Neuronal stem cell (in vitro differentiated cells): ENCODE measurements around the gene FAM174C.

Source experiments
- DNase-seq: peaks from one replicate; pipeline ENCODE4 v3.0.0-alpha.2; 2013; ENCODE audit warnings: low spot score
- H2AFZ ChIP-seq: one replicate; pipeline ENCODE4 v1.6.1; 2013; ENCODE audit warnings: mild to moderate bottlenecking, low read length, inconsistent platforms
- H2AK5ac ChIP-seq: 2 replicates; pipeline ENCODE4 v1.6.1; 2013; ENCODE audit warnings: low read depth, mild to moderate bottlenecking, inconsistent platforms, low read length, moderate library complexity, mixed read lengths
- H2BK120ac ChIP-seq: 2 replicates; pipeline ENCODE4 v1.6.1; 2013; ENCODE audit warnings: low read depth, mild to moderate bottlenecking, inconsistent platforms, low read length, moderate library complexity, mixed read lengths
- H2BK12ac ChIP-seq: one replicate; pipeline ENCODE4 v1.6.1; 2013; ENCODE audit warnings: low read length, inconsistent platforms
- H2BK15ac ChIP-seq: 2 replicates; pipeline ENCODE4 v1.6.1; 2013; ENCODE audit warnings: mild to moderate bottlenecking, low read length, inconsistent platforms, mixed read lengths
- H2BK5ac ChIP-seq: one replicate; pipeline ENCODE4 v1.6.1; 2013; ENCODE audit warnings: inconsistent platforms, mild to moderate bottlenecking, low read length, moderate library complexity
- H3K14ac ChIP-seq: one replicate; pipeline ENCODE4 v1.6.1; 2013; ENCODE audit warnings: low read length, inconsistent platforms
- H3K18ac ChIP-seq: 2 replicates; pipeline ENCODE4 v1.6.1; 2013; ENCODE audit warnings: low read length, inconsistent platforms
- H3K23ac ChIP-seq: 2 replicates; pipeline ENCODE4 v1.6.1; 2013; ENCODE audit warnings: low read depth, mild to moderate bottlenecking, mixed read lengths, low read length, inconsistent platforms; ENCODE audit not compliant: poor library complexity
- H3K27ac ChIP-seq: replicated peaks from 3 replicates; pipeline ENCODE4 v1.5.1; 2013; ENCODE audit warnings: low read length, inconsistent platforms
- H3K27me3 ChIP-seq, 3 experiments: 2 replicates each; pipeline ENCODE4 v1.6.1; 2013; ENCODE audit warnings: low read length in 3 of 3, mild to moderate bottlenecking in 2 of 3, inconsistent platforms in 1 of 3, low read depth in 1 of 3, mixed read lengths in 1 of 3, moderate library complexity in 1 of 3; ENCODE audit not compliant: control insufficient read depth in 3 of 3, insufficient read depth in 3 of 3
- H3K36me3 ChIP-seq, 2 donors: replicated peaks in 1 of 2; 2 replicates each; pipeline ENCODE4 v1.6.1; 2013; ENCODE audit warnings: low read length in 2 of 2; ENCODE audit not compliant: control insufficient read depth in 2 of 2, insufficient read depth in 2 of 2
- H3K4ac ChIP-seq: 2 replicates; pipeline ENCODE4 v1.6.1; 2013; ENCODE audit warnings: inconsistent platforms, mild to moderate bottlenecking, low read length, moderate library complexity
- H3K4me1 ChIP-seq, 2 donors: 1 replicate in 1 of 2; 2 replicates in 1 of 2; pipeline ENCODE4 v1.6.1; 2013; ENCODE audit warnings: low read length in 2 of 2, low read depth in 1 of 2; ENCODE audit not compliant: control insufficient read depth in 2 of 2, insufficient read depth in 1 of 2
- H3K4me2 ChIP-seq: one replicate; pipeline ENCODE4 v1.6.1; 2013; ENCODE audit warnings: mild to moderate bottlenecking, low read length, inconsistent platforms; ENCODE audit not compliant: insufficient read depth, poor library complexity, severe bottlenecking
- H3K4me3 ChIP-seq, 2 donors: 2 replicates each; pipeline ENCODE4 v1.5.1; 2013; ENCODE audit warnings: low read length in 2 of 2, mild to moderate bottlenecking in 2 of 2, inconsistent platforms in 1 of 2, moderate library complexity in 1 of 2
- H3K79me1 ChIP-seq: one replicate; pipeline ENCODE4 v1.6.1; 2013; ENCODE audit warnings: low read depth, mild to moderate bottlenecking, inconsistent platforms, low read length, moderate library complexity
- H3K9ac ChIP-seq: one replicate; pipeline ENCODE4 v1.6.1; 2013; ENCODE audit warnings: mild to moderate bottlenecking, low read depth, low read length, inconsistent platforms; ENCODE audit not compliant: poor library complexity
- H3K9me3 ChIP-seq, 2 donors: replicated peaks in 1 of 2; 2 replicates each; pipeline versions ENCODE3 to v1.6.1; 2013; ENCODE audit warnings: low read length in 2 of 2, mild to moderate bottlenecking in 2 of 2, inconsistent platforms in 1 of 2, low read depth in 1 of 2, mixed read lengths in 1 of 2, moderate library complexity in 1 of 2; ENCODE audit not compliant: control insufficient read depth in 2 of 2, insufficient read depth in 1 of 2
- H4K8ac ChIP-seq: one replicate; pipeline ENCODE4 v1.6.1; 2013; ENCODE audit warnings: low read depth, mild to moderate bottlenecking, inconsistent platforms, low read length, moderate library complexity
- H4K91ac ChIP-seq: one replicate; pipeline ENCODE4 v1.6.1; 2013; ENCODE audit warnings: low read length, low read depth, mild to moderate bottlenecking, inconsistent platforms; ENCODE audit not compliant: poor library complexity
- WGBS, 2 donors: extraction: QIAGEN DNeasy Blood & Tissue Kit; methylation state at CpG; one replicate each; pipeline ENCODE4 v1.1.7; 2013; ENCODE audit warnings: missing lambda C conversion rate in 2 of 2, mixed read lengths in 1 of 2; ENCODE audit not compliant: insufficient read length in 2 of 2, insufficient replicate concordance in 1 of 2; ENCODE audit errors: extremely low coverage in 2 of 2; 5-methylcytosine and 5-hydroxymethylcytosine counted together

The FAM174C gene

GRCh38 chr19:1258163-1258492 is 17.2 kb upstream of the FAM174C start:
- no peak overlapping the region for H2BK120ac ChIP-seq
- H3K4me3 ChIP-seq: no peak overlapping the region
- no peak overlapping the region for H2BK5ac ChIP-seq
- H3K79me1 ChIP-seq: peaks cover 32% of the 10 kb centered on the region
- DNase-seq: no peak
- H3K27ac ChIP-seq: peak overlapping the region; percentile 56
- no peak overlapping the region for H3K9ac ChIP-seq
- WGBS, 2 donors: no CpG with 5 or more reads among the region's 8 CpGs
- H3K23ac ChIP-seq: no peak overlapping the region
- no peaks in the 10 kb centered on the region for H3K9me3 ChIP-seq
- H3K4ac ChIP-seq: no peak overlapping the region
- no peak overlapping the region for H4K91ac ChIP-seq
- no peak overlapping the region for H2BK15ac ChIP-seq
- no peak overlapping the region for H4K8ac ChIP-seq
- peaks cover 42 to 63% of the 10 kb centered on the region in 2 donors for H3K36me3 ChIP-seq
- no peak overlapping the region for H3K14ac ChIP-seq
- H3K27me3 ChIP-seq: no peaks in the 10 kb centered on the region
- peaks cover 36 to 53% of the 10 kb centered on the region in 2 donors for H3K4me1 ChIP-seq
- H2AFZ ChIP-seq: no peak overlapping the region
- no peak overlapping the region for H3K18ac ChIP-seq
- H2AK5ac ChIP-seq: no peak overlapping the region
- H2BK12ac ChIP-seq: no peak overlapping the region
- H3K4me2 ChIP-seq: no peak overlapping the region

GRCh38 chr19:1258707-1259205 is 16.6 kb upstream of the FAM174C start:
- no peak overlapping the region for H3K18ac ChIP-seq
- no peak overlapping the region for H3K4me3 ChIP-seq
- no peak overlapping the region for H2AK5ac ChIP-seq
- H2BK120ac ChIP-seq: no peak overlapping the region
- peaks cover 37 to 56% of the 10 kb centered on the region in 2 donors for H3K36me3 ChIP-seq
- H3K79me1 ChIP-seq: peaks cover 33% of the 10 kb centered on the region
- no peak overlapping the region for H4K8ac ChIP-seq
- no peak overlapping the region for H3K9ac ChIP-seq
- peak overlapping the region; percentile 66 for H3K27ac ChIP-seq
- H3K4ac ChIP-seq: no peak overlapping the region
- peak overlapping the region; percentile 97 for H3K23ac ChIP-seq
- no peak overlapping the region for H3K4me2 ChIP-seq
- peaks cover 39 to 52% of the 10 kb centered on the region in 2 donors for H3K4me1 ChIP-seq
- no peak overlapping the region for H3K14ac ChIP-seq
- peak overlapping the region; percentile 83 for H2BK5ac ChIP-seq
- H4K91ac ChIP-seq: no peak overlapping the region
- H3K9me3 ChIP-seq: no peaks in the 10 kb centered on the region
- no CpG with 5 or more reads among the region's 15 CpGs for WGBS, 2 donors
- no peaks in the 10 kb centered on the region for H3K27me3 ChIP-seq
- no peak overlapping the region for H2AFZ ChIP-seq
- no peak overlapping the region for H2BK12ac ChIP-seq
- peak overlapping the region; percentile 58 for H2BK15ac ChIP-seq
- DNase-seq: no peak

- H3K79me1 ChIP-seq: peaks cover 30% of the 10 kb centered on the region
- peaks cover 39 to 53% of the 10 kb centered on the region in 2 donors for H3K4me1 ChIP-seq
- peaks cover 31 to 50% of the 10 kb centered on the region in 2 donors for H3K36me3 ChIP-seq
- no peaks in the 10 kb centered on the region for H3K27me3 ChIP-seq
- peak overlapping the region; percentile 90 for H2AK5ac ChIP-seq
- peak overlapping the region; percentile 18 for H3K4me2 ChIP-seq
- H3K9me3 ChIP-seq: no peaks in the 10 kb centered on the region
- H2BK5ac ChIP-seq: peak overlapping the region; percentile 83
- H4K8ac ChIP-seq: peak overlapping the region; percentile 23
- H3K23ac ChIP-seq: peak overlapping the region; percentile 97
- H3K4ac ChIP-seq: peak overlapping the region; percentile 37
- peak overlapping the region; percentile 98 for H2BK12ac ChIP-seq
- H3K27ac ChIP-seq: peak overlapping the region; percentile 66
- WGBS, 2 donors: no CpG with 5 or more reads among the region's 17 CpGs
- H3K14ac ChIP-seq: no peak overlapping the region
- H4K91ac ChIP-seq: no peak overlapping the region
- no peak overlapping the region for H3K4me3 ChIP-seq
- no peak for DNase-seq
- H2BK15ac ChIP-seq: peak overlapping the region; percentile 58
- peak overlapping the region; percentile 96 for H2BK120ac ChIP-seq
- H3K9ac ChIP-seq: peak overlapping the region; percentile 77
- no peak overlapping the region for H2AFZ ChIP-seq
- H3K18ac ChIP-seq: peak overlapping the region; percentile 90
These were observed 16.0 kb upstream of the FAM174C start for GRCh38 chr19:1259206-1259875.

GRCh38 chr19:1259876-1260748 is 15.2 kb upstream of the FAM174C start:
- Histone ChIP-seq H3K27me3 (no peaks in the 10 kb centered on the region), H3K14ac (peak overlapping the region; percentile 56), H3K27ac (peak overlapping the region; percentile 66), H3K36me3 (peaks cover 25 to 43% of the 10 kb centered on the region in 2 donors), H4K8ac (peak overlapping the region; percentile 92), H3K4ac (peak overlapping the region; percentile 89), H2AK5ac (peak overlapping the region; percentile 98), H3K9me3 (no peaks in the 10 kb centered on the region), H2BK120ac (peak overlapping the region; percentile 96), H3K18ac (peak overlapping the region; percentile 98), H3K9ac (no peak overlapping the region), H3K23ac (peak overlapping the region; percentile 97), H3K79me1 (peaks cover 27% of the 10 kb centered on the region), H2BK15ac (peak overlapping the region; percentile 97), H2BK5ac (peak overlapping the region; percentile 83), H3K4me1 (peaks cover 46 to 58% of the 10 kb centered on the region in 2 donors), H4K91ac (peak overlapping the region; percentile 30), H2AFZ (no peak overlapping the region), H2BK12ac (peak overlapping the region; percentile 98), H3K4me2 (peak overlapping the region; percentile 91), H3K4me3 (peak overlapping the region in 1 of 2 donors; percentile 61)
- WGBS, 2 donors: no CpG with 5 or more reads among the region's 33 CpGs
- DNase-seq: no peak
